GM12892 (cell line): ENCODE results near the gene MRPL58.

Experiments
- POLR2AphosphoS5 ChIP-seq: IDR thresholded peaks from 2 replicates; pipeline ENCODE4 v1.6.1; 2011; ENCODE audit warnings: low read depth, low read length, control low read depth
- TAF1 ChIP-seq: IDR thresholded peaks from 2 replicates; pipeline ENCODE4 v1.6.1; 2011; ENCODE audit warnings: low read depth, mild to moderate bottlenecking, control low read depth, low read length, borderline replicate concordance

DNA sequence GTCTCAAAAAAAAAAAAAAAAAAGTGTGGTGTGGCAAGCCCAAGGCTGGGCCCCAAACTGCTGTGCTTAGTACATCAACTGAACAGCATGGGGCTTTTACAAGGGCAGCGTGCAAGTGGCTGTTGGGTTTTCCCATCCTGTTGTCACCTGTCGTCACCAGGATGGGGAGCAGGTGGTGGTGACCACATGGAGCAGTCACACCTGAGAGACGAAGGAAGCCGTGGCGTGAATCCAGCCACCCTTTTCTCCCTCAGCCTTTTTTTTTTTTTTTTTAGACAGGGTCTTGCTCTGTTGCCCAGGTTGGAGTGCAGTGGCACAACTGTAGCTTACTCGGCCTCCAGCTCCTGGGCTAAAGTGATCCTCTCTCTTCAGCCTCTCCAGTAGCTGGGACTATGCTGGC lies 4.1 kb upstream of the MRPL58 start:
- TF ChIP-seq POLR2AphosphoS5 (no peak), TAF1 (no peak)
